NCI-H187 treated with DMSO at 0.1 percent for 48 hours (cell line): ENCODE data around the gene GUCY1B1.

Experiments used
- DNase-seq: peaks from one replicate; lab custom pipeline; 2025; lab: John Stamatoyannopoulos, UW

The GUCY1B1 gene

GRCh38 chr4:155799116-155799793, 40.4 kb downstream of the GUCY1B1 start:
- no peak for DNase-seq

- DNase-seq = no peak
Measured at GRCh38 chr4:155799794-155800123, 40.9 kb downstream of the GUCY1B1 start.

- no peak for DNase-seq
Measured at GRCh38 chr4:155800685-155801343, 42.0 kb downstream of the GUCY1B1 start.

- DNase-seq = no peak
Measured at GRCh38 chr4:155802190-155802959, 43.6 kb downstream of the GUCY1B1 start.

GRCh38 chr4:155805016-155805415, 46.2 kb downstream of the GUCY1B1 start:
- no peak for DNase-seq

- no peak for DNase-seq
Measured at GRCh38 chr4:155807021-155807420, 48.2 kb downstream of the GUCY1B1 start.

GRCh38 chr4:155809835-155810234, 51.0 kb downstream of the GUCY1B1 start:
- DNase-seq = no peak

- DNase-seq = no peak
Measured at GRCh38 chr4:155811083-155811482, 52.3 kb downstream of the GUCY1B1 start.

- no peak for DNase-seq
Measured at GRCh38 chr4:155818639-155819038, 59.8 kb downstream of the GUCY1B1 start.

GRCh38 chr4:155819066-155819465, 60.2 kb downstream of the GUCY1B1 start:
- no peak for DNase-seq

- DNase-seq = no peak
Measured at GRCh38 chr4:155820887-155821518, 62.2 kb downstream of the GUCY1B1 start.

GRCh38 chr4:155822572-155822971, 63.8 kb downstream of the GUCY1B1 start:
- DNase-seq = no peak

GRCh38 chr4:155828628-155829027, 69.8 kb downstream of the GUCY1B1 start:
- DNase-seq = no peak

- no peak for DNase-seq
Measured at GRCh38 chr4:155832664-155833063, 73.8 kb downstream of the GUCY1B1 start.

- no peak for DNase-seq
Measured at GRCh38 chr4:155837203-155837796, 78.5 kb downstream of the GUCY1B1 start.

GRCh38 chr4:155842080-155842479, 83.3 kb downstream of the GUCY1B1 start:
- no peak for DNase-seq

- DNase-seq = no peak
Measured at GRCh38 chr4:155846929-155847328, 88.1 kb downstream of the GUCY1B1 start.

- no peak for DNase-seq
Measured at GRCh38 chr4:155849042-155849441, 90.2 kb downstream of the GUCY1B1 start.

GRCh38 chr4:155853189-155853588, 94.4 kb downstream of the GUCY1B1 start:
- no peak for DNase-seq

- no peak for DNase-seq
Measured at GRCh38 chr4:155854582-155855226, 95.9 kb downstream of the GUCY1B1 start.

- no peak for DNase-seq
Measured at GRCh38 chr4:155855897-155856296, 97.1 kb downstream of the GUCY1B1 start.
